Loucy (cell line): ENCODE measurements around the gene TBC1D2B.

Experiments used
- H2AFZ ChIP-seq: fragments of 200-600 bp; sonication (generic); 2 replicates; pipeline ENCODE4 v1.6.0; 2016; ENCODE audit warnings: antibody characterized with exemption, mild to moderate bottlenecking, low read length, moderate library complexity
- H3F3A ChIP-seq: fragments of 200-600 bp; 2 replicates; pipeline ENCODE4 v1.6.0; 2016; ENCODE audit warnings: antibody characterized with exemption, low read depth, mild to moderate bottlenecking
- H3K27me3 ChIP-seq: fragments of 200-600 bp; sonication (generic); 2 replicates; pipeline ENCODE4 v1.6.1; 2014; ENCODE audit warnings: low read length, mild to moderate bottlenecking; ENCODE audit not compliant: insufficient read depth, poor library complexity, severe bottlenecking
- H3K36me3 ChIP-seq: fragments of 200-600 bp; sonication (generic); 2 replicates; pipeline ENCODE4 v1.6.1; 2016; ENCODE audit warnings: low read length; ENCODE audit not compliant: insufficient read depth
- H3K4me1 ChIP-seq: fragments of 200-600 bp; sonication (generic); 2 replicates; pipeline ENCODE4 v1.5.1; 2014; ENCODE audit warnings: low read length, mild to moderate bottlenecking; ENCODE audit not compliant: insufficient read depth, poor library complexity, severe bottlenecking
- H3K4me2 ChIP-seq: fragments of 200-600 bp; sonication (generic); 2 replicates; pipeline ENCODE4 v1.6.0; 2014; ENCODE audit warnings: antibody characterized with exemption, low read length, low read depth, mild to moderate bottlenecking; ENCODE audit not compliant: poor library complexity, severe bottlenecking
- H3K4me3 ChIP-seq: fragments of 200-600 bp; sonication (generic); 2 replicates; pipeline ENCODE4 v1.5.1; 2014; ENCODE audit warnings: low read length, mild to moderate bottlenecking, mixed read lengths; ENCODE audit not compliant: poor library complexity, severe bottlenecking
- H3K79me2 ChIP-seq: fragments of 200-600 bp; sonication (generic); 2 replicates; pipeline ENCODE4 v1.6.1; 2014; ENCODE audit warnings: low read length; ENCODE audit not compliant: insufficient read depth
- H3K9ac ChIP-seq: fragments of 200-600 bp; sonication (generic); 2 replicates; pipeline ENCODE4 v1.6.0; 2014; ENCODE audit warnings: mild to moderate bottlenecking, low read depth, low read length, moderate library complexity; ENCODE audit not compliant: poor library complexity, severe bottlenecking
- H3K9me2 ChIP-seq: fragments of 200-600 bp; sonication (generic); replicated peaks from 2 replicates; pipeline ENCODE4 v1.6.1; 2016; ENCODE audit warnings: low read depth, low read length, mixed read lengths
- H3K9me3 ChIP-seq: fragments of 200-600 bp; sonication (generic); 2 replicates; pipeline ENCODE4 v1.6.1; 2014; ENCODE audit warnings: mild to moderate bottlenecking, antibody characterized with exemption, low read length, low read depth; ENCODE audit not compliant: insufficient read depth
- H4K20me1 ChIP-seq: fragments of 200-600 bp; sonication (generic); 2 replicates; pipeline ENCODE4 v1.6.0; 2014; ENCODE audit warnings: antibody characterized with exemption, low read length, mild to moderate bottlenecking; ENCODE audit not compliant: insufficient read depth, poor library complexity, severe bottlenecking
- CTCF ChIP-seq: fragments of 200-600 bp; sonication (generic); conservative IDR thresholded peaks from 2 replicates; pipeline ENCODE4 v1.5.1; 2014; ENCODE audit warnings: mild to moderate bottlenecking, antibody characterized with exemption, low read length
- EZH2phosphoT487 ChIP-seq: fragments of 200-600 bp; IDR thresholded peaks from 2 replicates; pipeline ENCODE4 v1.6.1; 2018; ENCODE audit warnings: antibody characterized with exemption, mild to moderate bottlenecking, moderate library complexity, borderline replicate concordance

The TBC1D2B gene

GRCh38 chr15:78073046-78073787 lies 4.3 kb downstream of the TBC1D2B start:
- Histone ChIP-seq H3K4me1 (peaks cover 75% of the 10 kb centered on the region), H4K20me1 (peaks cover 47% of the 10 kb centered on the region), H2AFZ (no peak overlapping the region), H3K9me2 (no peaks in the 10 kb centered on the region), H3K9me3 (no peaks in the 10 kb centered on the region), H3K27me3 (no peaks in the 10 kb centered on the region), H3K79me2 (peaks cover 95% of the 10 kb centered on the region), H3K36me3 (no peaks in the 10 kb centered on the region), H3K4me3 (peak overlapping the region; percentile 100), H3K9ac (peak overlapping the region; percentile 65), H3K4me2 (peak overlapping the region; percentile 84), H3F3A (no peaks in the 10 kb centered on the region; the same call in 1 of the 2 replicates)
- TF ChIP-seq CTCF (no peak), EZH2phosphoT487 (no peak)

- peaks cover 78% of the 10 kb centered on the region for H3K4me1 ChIP-seq
- no peaks in the 10 kb centered on the region for H3K27me3 ChIP-seq
- H3K9ac ChIP-seq: peak overlapping the region; percentile 65
- no peaks in the 10 kb centered on the region for H3K9me3 ChIP-seq
- H3K36me3 ChIP-seq: no peaks in the 10 kb centered on the region
- H3K9me2 ChIP-seq: no peaks in the 10 kb centered on the region
- no peak for TF ChIP-seq EZH2phosphoT487
- peaks cover 100% of the 10 kb centered on the region for H3K79me2 ChIP-seq
- peak overlapping the region; percentile 100 for H3K4me3 ChIP-seq
- no peaks in the 10 kb centered on the region; the same call in 1 of the 2 replicates for H3F3A ChIP-seq
- no peak overlapping the region for H2AFZ ChIP-seq
- H4K20me1 ChIP-seq: peaks cover 56% of the 10 kb centered on the region
- H3K4me2 ChIP-seq: peak overlapping the region; percentile 84
Observed at GRCh38 chr15:78072080-78072892, 5.2 kb downstream of the TBC1D2B start.

GRCh38 chr15:78071383-78071782 lies 6.1 kb downstream of the TBC1D2B start:
- Histone ChIP-seq H4K20me1 (peaks cover 52% of the 10 kb centered on the region), H3K4me2 (peak overlapping the region; percentile 84), H3K79me2 (peaks cover 100% of the 10 kb centered on the region), H3K9ac (peak overlapping the region; percentile 65), H3K27me3 (no peaks in the 10 kb centered on the region), H3K4me3 (peak overlapping the region; percentile 100), H3K9me2 (no peaks in the 10 kb centered on the region), H3F3A (no peaks in the 10 kb centered on the region; the same call in 1 of the 2 replicates), H2AFZ (no peak overlapping the region), H3K4me1 (peaks cover 82% of the 10 kb centered on the region), H3K36me3 (no peaks in the 10 kb centered on the region), H3K9me3 (no peaks in the 10 kb centered on the region)
- TF ChIP-seq CTCF (no peak), EZH2phosphoT487 (no peak)
